ENCODE data around the gene RAB3IP. TPM values are rescaled to one million over a fixed set of nuclear protein-coding genes. Genes with fewer than 3 reads are reported as not detected.

RAB3IP gene
- total RNA-seq, 4 donors from 2014 or later, result 18.6 to 27.4 (median 20.3) TPM

DNA sequence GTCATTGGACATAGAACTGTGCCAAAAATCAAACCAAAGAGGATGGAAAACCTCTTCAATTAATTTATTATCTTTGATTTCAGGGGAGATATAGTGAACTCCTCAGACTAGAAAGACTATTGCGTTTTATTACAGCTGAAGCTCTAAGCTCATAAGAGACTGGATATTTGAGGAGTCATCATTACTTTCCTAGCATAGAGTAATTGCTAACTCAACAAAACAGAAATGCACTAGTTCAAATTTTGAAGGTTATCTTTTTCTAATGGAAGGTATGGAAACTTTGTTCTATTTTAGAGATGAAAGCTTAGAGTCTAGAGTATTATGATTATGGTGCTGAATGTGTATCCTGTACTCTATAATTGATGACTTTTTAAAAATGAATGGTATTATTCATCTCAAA, 34.3 kb upstream of the RAB3IP start:
- H3K27me3 ChIP-seq, result no peaks in the 10 kb centered on the region
- H3K4me1 ChIP-seq, result peaks cover 0 to 4% of the 10 kb centered on the region in 2 donors
- DNase-seq (no peak), ATAC-seq (no peak)
- in situ Hi-C loops (cut with MboI; ENCODE audit: low sequenced_read_pairs in 4 of 4) (no loop called here), intact Hi-C loops (cut with DNase I; ENCODE audit: low total_unique reads) (no loop called here)
- no peak for TF ChIP-seq POLR2A (IDR thresholded peaks at IDR 0.05)
- TF ChIP-seq, protein P1, sequence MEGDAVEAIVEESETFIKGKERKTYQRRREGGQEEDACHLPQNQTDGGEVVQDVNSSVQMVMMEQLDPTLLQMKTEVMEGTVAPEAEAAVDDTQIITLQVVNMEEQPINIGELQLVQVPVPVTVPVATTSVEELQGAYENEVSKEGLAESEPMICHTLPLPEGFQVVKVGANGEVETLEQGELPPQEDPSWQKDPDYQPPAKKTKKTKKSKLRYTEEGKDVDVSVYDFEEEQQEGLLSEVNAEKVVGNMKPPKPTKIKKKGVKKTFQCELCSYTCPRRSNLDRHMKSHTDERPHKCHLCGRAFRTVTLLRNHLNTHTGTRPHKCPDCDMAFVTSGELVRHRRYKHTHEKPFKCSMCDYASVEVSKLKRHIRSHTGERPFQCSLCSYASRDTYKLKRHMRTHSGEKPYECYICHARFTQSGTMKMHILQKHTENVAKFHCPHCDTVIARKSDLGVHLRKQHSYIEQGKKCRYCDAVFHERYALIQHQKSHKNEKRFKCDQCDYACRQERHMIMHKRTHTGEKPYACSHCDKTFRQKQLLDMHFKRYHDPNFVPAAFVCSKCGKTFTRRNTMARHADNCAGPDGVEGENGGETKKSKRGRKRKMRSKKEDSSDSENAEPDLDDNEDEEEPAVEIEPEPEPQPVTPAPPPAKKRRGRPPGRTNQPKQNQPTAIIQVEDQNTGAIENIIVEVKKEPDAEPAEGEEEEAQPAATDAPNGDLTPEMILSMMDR (IDR thresholded peaks at IDR 0.05 in 4 of 5, conservative IDR thresholded peaks at IDR 0.05 in 1 of 5), result no peak
- no peak overlapping the region for H3K4me3 ChIP-seq
- no peaks in the 10 kb centered on the region for H3K9me3 ChIP-seq
- H3K36me3 ChIP-seq, result no peaks in the 10 kb centered on the region
- no peak overlapping the region for H3K27ac ChIP-seq

DNA sequence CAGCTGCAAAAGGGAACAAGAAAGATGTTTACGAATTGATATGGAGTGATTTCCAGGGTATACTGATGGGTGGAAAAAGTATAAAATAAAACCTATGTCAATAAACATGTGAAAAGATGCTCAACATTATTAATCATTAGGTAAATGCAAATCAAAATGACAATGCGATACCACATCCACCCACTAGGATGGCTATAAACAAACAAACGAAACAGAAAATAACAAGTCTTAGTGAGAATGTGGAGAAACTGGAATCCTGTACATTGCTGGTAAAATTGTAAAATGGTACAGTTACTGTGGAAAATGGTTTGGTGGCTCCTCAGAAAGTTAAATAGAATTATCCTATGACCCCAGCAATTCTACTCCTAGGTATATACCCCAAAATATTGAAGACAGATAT, 30.0 kb upstream of the RAB3IP start:
- Histone ChIP-seq H3K4me3 (no peak overlapping the region), H3K36me3 (no peaks in the 10 kb centered on the region), H3K9me3 (no peaks in the 10 kb centered on the region), H3K27ac (no peak overlapping the region), H3K27me3 (no peaks in the 10 kb centered on the region), H3K4me1 (no peaks in the 10 kb centered on the region)
- no peak for DNase-seq
- no peak for ATAC-seq
- in situ Hi-C loops (cut with MboI; ENCODE audit: low sequenced_read_pairs in 4 of 4), result no loop called here
- intact Hi-C loops (cut with DNase I; ENCODE audit: low total_unique reads), result no loop called here
- TF ChIP-seq POLR2A (IDR thresholded peaks at IDR 0.05), result no peak
- TF ChIP-seq, protein P1 (IDR thresholded peaks at IDR 0.05 in 4 of 5, conservative IDR thresholded peaks at IDR 0.05 in 1 of 5), result no peak

DNA sequence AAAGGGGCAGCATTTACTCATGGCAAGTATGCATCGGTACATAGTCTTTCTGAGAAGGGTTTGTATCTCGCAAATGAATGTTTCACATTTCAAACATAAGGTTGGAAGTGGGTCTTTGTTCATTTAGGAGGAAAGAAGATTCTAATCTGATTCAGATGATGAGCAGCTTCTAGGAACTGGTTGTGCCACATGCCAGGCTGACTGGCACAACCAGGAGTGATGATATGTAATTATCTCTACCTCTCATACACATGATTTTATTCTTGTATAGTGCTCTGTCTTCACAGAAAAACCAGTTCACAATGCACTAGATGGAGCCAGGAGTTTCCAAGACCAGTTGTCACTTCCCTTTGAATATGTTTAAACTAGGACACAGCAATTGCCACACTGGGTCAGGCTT, 25.8 kb upstream of the RAB3IP start:
- H3K4me3 ChIP-seq, result no peak overlapping the region
- H3K36me3 ChIP-seq, result no peaks in the 10 kb centered on the region
- no peak overlapping the region for H3K27ac ChIP-seq
- intact Hi-C loops (cut with DNase I; ENCODE audit: low total_unique reads), result no loop called here
- ATAC-seq, result no peak
- in situ Hi-C loops (cut with MboI; ENCODE audit: low sequenced_read_pairs in 4 of 4), result no loop called here
- no peaks in the 10 kb centered on the region for H3K27me3 ChIP-seq
- TF ChIP-seq, protein P1 (IDR thresholded peaks at IDR 0.05 in 4 of 5, conservative IDR thresholded peaks at IDR 0.05 in 1 of 5), result no peak
- TF ChIP-seq POLR2A (IDR thresholded peaks at IDR 0.05), result no peak
- H3K9me3 ChIP-seq, result no peaks in the 10 kb centered on the region
- DNase-seq, result no peak
- H3K4me1 ChIP-seq, result no peaks in the 10 kb centered on the region

DNA sequence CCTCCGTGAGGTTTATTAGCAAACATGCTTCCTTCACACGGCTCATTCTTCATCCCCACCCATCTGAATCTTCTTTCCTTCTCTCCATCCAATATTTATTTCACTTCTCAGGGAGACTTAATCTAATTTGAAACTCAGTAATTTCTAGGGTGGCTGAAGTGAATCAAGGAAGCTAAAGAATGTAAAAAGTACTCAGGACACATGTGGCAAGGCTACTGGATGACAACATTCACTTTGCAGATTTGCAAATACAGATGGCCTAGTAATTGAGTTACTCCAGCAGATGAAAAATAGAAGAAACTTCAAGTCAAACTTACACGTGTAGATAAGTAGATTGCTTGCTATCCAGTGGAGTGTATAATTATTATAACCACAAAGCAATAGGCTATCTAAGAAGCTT, 24.1 kb upstream of the RAB3IP start:
- TF ChIP-seq, protein P1 (IDR thresholded peaks at IDR 0.05 in 4 of 5, conservative IDR thresholded peaks at IDR 0.05 in 1 of 5), result no peak
- no peak for TF ChIP-seq POLR2A (IDR thresholded peaks at IDR 0.05)
- no peak for DNase-seq
- H3K9me3 ChIP-seq, result no peaks in the 10 kb centered on the region
- no peaks in the 10 kb centered on the region for H3K36me3 ChIP-seq
- intact Hi-C loops (cut with DNase I; ENCODE audit: low total_unique reads), result no loop called here
- H3K27me3 ChIP-seq, result no peaks in the 10 kb centered on the region
- no peak overlapping the region for H3K4me3 ChIP-seq
- no peak overlapping the region for H3K27ac ChIP-seq
- in situ Hi-C loops (cut with MboI; ENCODE audit: low sequenced_read_pairs in 4 of 4), result no loop called here
- H3K4me1 ChIP-seq, result peaks cover 0 to 6% of the 10 kb centered on the region in 2 donors
- no peak for ATAC-seq

All from gastrocnemius medialis (tissue), 4 donors.